ENCODE measurements around the gene CARNS1. TPM values are rescaled to one million over a fixed set of nuclear protein-coding genes. Genes with fewer than 3 reads are reported as not detected.
A peak's percentile ranks its signal among the peaks of the same experiment; 100 is the strongest.

CARNS1 gene
- total and polyA plus RNA-seq, 9 donors, result 0.12 to 13.2 (median 0.62) TPM

GRCh38 chr11:67375320-67376055, 40.0 kb upstream of the CARNS1 start:
- H3K4me1 ChIP-seq (ENCODE audit: insufficient read depth), result peaks cover 22% of the 10 kb centered on the region
- TF ChIP-seq, protein P1, sequence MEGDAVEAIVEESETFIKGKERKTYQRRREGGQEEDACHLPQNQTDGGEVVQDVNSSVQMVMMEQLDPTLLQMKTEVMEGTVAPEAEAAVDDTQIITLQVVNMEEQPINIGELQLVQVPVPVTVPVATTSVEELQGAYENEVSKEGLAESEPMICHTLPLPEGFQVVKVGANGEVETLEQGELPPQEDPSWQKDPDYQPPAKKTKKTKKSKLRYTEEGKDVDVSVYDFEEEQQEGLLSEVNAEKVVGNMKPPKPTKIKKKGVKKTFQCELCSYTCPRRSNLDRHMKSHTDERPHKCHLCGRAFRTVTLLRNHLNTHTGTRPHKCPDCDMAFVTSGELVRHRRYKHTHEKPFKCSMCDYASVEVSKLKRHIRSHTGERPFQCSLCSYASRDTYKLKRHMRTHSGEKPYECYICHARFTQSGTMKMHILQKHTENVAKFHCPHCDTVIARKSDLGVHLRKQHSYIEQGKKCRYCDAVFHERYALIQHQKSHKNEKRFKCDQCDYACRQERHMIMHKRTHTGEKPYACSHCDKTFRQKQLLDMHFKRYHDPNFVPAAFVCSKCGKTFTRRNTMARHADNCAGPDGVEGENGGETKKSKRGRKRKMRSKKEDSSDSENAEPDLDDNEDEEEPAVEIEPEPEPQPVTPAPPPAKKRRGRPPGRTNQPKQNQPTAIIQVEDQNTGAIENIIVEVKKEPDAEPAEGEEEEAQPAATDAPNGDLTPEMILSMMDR (IDR thresholded peaks at IDR 0.05), result no peak
- TF ChIP-seq EP300 (IDR thresholded peaks at IDR 0.05) (no peak), POLR2A (IDR thresholded peaks at IDR 0.05) (no peak)
- H3K27me3 ChIP-seq, result no peaks in the 10 kb centered on the region
- H3K9me3 ChIP-seq, result no peaks in the 10 kb centered on the region
- H3K27ac ChIP-seq, result no peak overlapping the region
- DNase-seq, result peak in 2 of 5 donors; percentile 11 to 26
- intact Hi-C loops (cut with DNase I), result no loop called here
- no peaks in the 10 kb centered on the region for H3K36me3 ChIP-seq
- H3K4me3 ChIP-seq, result no peak overlapping the region
- 44 to 58% (median 53%) methylated on average over 14 to 15 of the region's 15 CpGs for WGBS, 3 donors

DNA sequence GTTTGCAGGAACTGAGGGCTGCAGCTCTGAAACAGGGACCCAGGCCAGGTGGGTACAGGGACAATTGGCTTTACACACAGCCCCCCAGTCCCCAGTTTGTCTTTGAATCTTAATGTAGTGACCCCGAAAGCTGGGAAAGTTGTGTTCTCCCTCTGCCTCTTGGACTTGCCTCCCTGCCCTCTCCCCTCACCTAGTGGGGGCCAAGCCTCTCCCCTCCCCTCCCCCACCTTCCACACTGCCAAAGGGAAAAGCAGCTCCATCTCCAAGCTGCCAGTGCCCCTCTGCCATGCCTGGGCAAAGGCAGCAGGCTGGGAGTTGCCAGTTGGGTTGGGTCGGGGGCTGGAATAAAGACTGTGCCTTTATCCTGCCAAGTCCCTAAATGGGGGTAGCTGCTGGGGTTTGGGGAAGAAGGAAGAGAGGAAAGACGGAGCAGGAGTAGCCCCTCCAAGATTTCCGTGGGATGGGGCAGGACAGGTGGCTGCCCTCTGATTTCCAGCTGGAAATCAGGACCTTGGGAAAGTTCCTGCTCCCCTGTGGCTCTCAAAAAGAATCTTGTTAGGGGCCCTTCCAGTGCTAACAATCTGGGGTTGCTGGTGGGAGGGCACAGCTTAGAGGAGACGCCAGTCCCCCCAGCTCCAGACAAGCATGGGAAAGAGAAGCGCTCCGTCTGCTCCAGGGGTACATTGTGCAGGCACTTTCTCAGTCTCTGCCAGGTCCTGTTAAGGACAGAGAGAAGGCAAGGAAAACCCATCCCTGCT, 39.2 kb upstream of the CARNS1 start:
- Histone ChIP-seq H3K4me1 (ENCODE audit: insufficient read depth) (peaks cover 15% of the 10 kb centered on the region), H3K9me3 (no peaks in the 10 kb centered on the region), H3K27me3 (no peaks in the 10 kb centered on the region), H3K27ac (no peak overlapping the region), H3K36me3 (no peaks in the 10 kb centered on the region), H3K4me3 (no peak overlapping the region)
- TF ChIP-seq EP300 (IDR thresholded peaks at IDR 0.05) (no peak), POLR2A (IDR thresholded peaks at IDR 0.05) (no peak)
- TF ChIP-seq, protein P1 (IDR thresholded peaks at IDR 0.05), result no peak
- 74 to 83% (median 77%) methylated on average over 7 of the region's 7 CpGs for WGBS, 3 donors
- peak in 2 of 5 donors; percentile 11 to 24 for DNase-seq
- intact Hi-C loops (cut with DNase I), result no loop called here

GRCh38 chr11:67376873-67377808, 38.3 kb upstream of the CARNS1 start:
- intact Hi-C loops (cut with DNase I), result no loop called here
- 85 to 93% (median 88%) methylated on average over 6 of the region's 6 CpGs for WGBS, 3 donors

More at GRCh38 chr11:67376873-67377808, 38.3 kb upstream of the CARNS1 start:
- Histone ChIP-seq H3K36me3 (no peaks in the 10 kb centered on the region), H3K27ac (no peak overlapping the region), H3K4me1 (ENCODE audit: insufficient read depth) (peaks cover 7% of the 10 kb centered on the region), H3K4me3 (no peak overlapping the region), H3K9me3 (no peaks in the 10 kb centered on the region), H3K27me3 (no peaks in the 10 kb centered on the region)
- no peak for TF ChIP-seq POLR2A (IDR thresholded peaks at IDR 0.05)
- TF ChIP-seq, protein P1 (IDR thresholded peaks at IDR 0.05), result no peak
- no peak for TF ChIP-seq EP300 (IDR thresholded peaks at IDR 0.05)
- DNase-seq, result peak in 2 of 5 donors; percentile 15 to 36
